ENCODE results near the gene AUH. TPM values are rescaled to one million over a fixed set of nuclear protein-coding genes. Genes with fewer than 3 reads are reported as not detected.

AUH gene
- total RNA-seq, 2 donors from 2014 or later, result 58.0 to 76.1 TPM

DNA sequence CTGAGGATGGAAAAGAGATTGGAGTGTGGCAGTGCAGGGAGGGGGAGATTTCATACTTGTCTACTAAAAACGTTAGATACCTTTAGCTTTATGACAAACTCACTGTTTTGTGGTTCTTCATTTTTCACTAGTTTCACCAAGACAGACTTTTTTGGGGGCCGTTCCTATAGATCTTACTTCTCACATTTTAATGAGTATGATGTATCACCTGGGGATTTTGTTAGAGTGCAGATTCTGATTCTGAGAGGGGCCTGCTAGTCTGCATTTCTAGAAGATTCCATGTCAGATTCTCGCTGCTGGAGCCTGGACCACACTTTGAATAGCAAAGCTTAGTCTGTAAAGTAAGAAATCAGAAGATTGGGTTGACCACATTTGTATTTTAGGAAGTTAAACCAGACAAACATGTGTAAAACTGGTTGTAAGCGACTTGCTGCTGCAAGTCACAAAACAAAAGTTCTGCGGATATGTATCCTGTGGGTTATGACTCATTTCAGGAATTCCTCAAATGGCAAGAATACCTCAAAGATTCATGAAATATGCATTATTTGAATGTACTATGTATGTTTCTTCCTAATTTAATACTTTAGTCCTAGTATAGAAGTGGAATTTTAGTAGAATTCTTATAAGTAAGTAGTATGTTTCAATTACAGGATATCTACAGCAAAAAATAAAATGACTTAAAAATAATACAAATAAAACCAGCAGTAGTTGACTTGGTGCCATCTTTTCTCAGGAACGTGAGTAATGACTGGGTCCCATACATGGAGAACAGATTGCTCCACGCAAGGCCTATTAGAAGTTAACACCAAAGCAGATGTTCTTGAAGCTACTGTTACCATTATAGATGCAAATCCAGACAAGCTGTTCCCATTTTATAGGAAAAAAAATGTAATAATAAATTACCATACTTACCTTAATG is 34.1 kb upstream of the AUH start:
- WGBS, result 57% methylated on average over 7 of the region's 7 CpGs
- H3K27me3 ChIP-seq (replicated peaks; ENCODE audit: insufficient read depth), result no peaks in the 10 kb centered on the region
- no peak for TF ChIP-seq POLR2A (IDR thresholded peaks at IDR 0.05)
- TF ChIP-seq, protein P1, sequence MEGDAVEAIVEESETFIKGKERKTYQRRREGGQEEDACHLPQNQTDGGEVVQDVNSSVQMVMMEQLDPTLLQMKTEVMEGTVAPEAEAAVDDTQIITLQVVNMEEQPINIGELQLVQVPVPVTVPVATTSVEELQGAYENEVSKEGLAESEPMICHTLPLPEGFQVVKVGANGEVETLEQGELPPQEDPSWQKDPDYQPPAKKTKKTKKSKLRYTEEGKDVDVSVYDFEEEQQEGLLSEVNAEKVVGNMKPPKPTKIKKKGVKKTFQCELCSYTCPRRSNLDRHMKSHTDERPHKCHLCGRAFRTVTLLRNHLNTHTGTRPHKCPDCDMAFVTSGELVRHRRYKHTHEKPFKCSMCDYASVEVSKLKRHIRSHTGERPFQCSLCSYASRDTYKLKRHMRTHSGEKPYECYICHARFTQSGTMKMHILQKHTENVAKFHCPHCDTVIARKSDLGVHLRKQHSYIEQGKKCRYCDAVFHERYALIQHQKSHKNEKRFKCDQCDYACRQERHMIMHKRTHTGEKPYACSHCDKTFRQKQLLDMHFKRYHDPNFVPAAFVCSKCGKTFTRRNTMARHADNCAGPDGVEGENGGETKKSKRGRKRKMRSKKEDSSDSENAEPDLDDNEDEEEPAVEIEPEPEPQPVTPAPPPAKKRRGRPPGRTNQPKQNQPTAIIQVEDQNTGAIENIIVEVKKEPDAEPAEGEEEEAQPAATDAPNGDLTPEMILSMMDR (IDR thresholded peaks at IDR 0.05), result no peak
- no peak for TF ChIP-seq POLR2AphosphoS5 (IDR thresholded peaks at IDR 0.05)

DNA sequence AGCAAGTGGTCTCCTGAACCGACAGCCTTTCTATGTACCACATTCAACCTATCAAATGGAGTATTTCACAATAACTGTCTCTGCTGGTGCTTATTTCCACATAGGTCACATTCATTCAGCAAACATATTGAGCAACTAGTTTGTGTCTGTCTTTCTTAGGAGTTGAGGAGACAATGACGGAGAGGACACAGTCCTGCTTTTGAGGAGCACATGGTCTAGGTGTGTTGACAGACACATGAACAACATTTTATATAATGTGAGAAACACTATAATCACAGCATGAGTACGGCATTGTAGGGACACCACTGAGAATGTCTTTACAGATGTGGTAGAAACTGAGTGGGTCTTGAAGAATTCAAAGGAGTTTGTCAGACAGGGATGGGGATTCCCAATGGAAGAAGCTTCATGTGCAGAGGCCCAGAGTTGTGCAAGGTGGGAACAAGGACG is 33.4 kb upstream of the AUH start:
- Histone ChIP-seq H3K27ac (no peak overlapping the region), H3K4me3 (no peak overlapping the region), H3K9me3 (no peaks in the 10 kb centered on the region), H3K27me3 (replicated peaks; ENCODE audit: insufficient read depth) (no peaks in the 10 kb centered on the region), H3K4me1 (replicated peaks) (no peaks in the 10 kb centered on the region), H3K36me3 (no peaks in the 10 kb centered on the region)
- no peak for DNase-seq (ENCODE audit: low spot score)
- WGBS, result 85% methylated on average over 4 of the region's 4 CpGs
- intact Hi-C loops (cut with DNase I), result no loop called here
- TF ChIP-seq POLR2AphosphoS5 (IDR thresholded peaks at IDR 0.05) (no peak), POLR2A (IDR thresholded peaks at IDR 0.05) (no peak)
- TF ChIP-seq, protein P1 (IDR thresholded peaks at IDR 0.05), result no peak

More for the DNA sequence above, 34.1 kb upstream of the AUH start:
- H3K27ac ChIP-seq, result no peak overlapping the region
- no peak overlapping the region for H3K4me3 ChIP-seq
- H3K9me3 ChIP-seq, result no peaks in the 10 kb centered on the region
- no peaks in the 10 kb centered on the region for H3K4me1 ChIP-seq (replicated peaks)
- no peak for DNase-seq (ENCODE audit: low spot score)
- intact Hi-C loops (cut with DNase I), result no loop called here
- no peaks in the 10 kb centered on the region for H3K36me3 ChIP-seq

DNA sequence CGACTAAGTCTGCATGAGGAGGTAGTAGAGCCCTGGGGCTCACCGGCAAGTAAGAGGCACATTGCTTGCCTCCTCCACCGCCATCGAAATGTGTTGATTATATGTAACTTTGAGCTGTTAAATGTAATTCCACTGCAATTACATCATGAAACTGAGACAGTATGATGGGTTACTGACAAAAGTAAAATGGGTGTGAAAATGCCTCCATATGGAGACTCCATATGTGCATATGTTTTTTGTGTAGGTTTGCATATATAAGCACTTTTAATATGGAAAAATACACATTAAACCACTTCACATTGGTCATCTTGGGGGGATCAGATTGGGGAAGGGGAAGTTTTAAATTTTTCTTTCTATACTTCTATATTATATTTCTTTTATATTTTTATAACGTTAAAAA is 32.1 kb upstream of the AUH start:
- Histone ChIP-seq H3K4me1 (replicated peaks) (no peaks in the 10 kb centered on the region), H3K36me3 (no peaks in the 10 kb centered on the region), H3K9me3 (no peaks in the 10 kb centered on the region), H3K4me3 (no peak overlapping the region), H3K27ac (no peak overlapping the region), H3K27me3 (replicated peaks; ENCODE audit: insufficient read depth) (no peaks in the 10 kb centered on the region)
- no peak for TF ChIP-seq POLR2AphosphoS5 (IDR thresholded peaks at IDR 0.05)
- TF ChIP-seq, protein P1 (IDR thresholded peaks at IDR 0.05), result no peak
- 96% methylated on average over 5 of the region's 5 CpGs for WGBS
- no peak for DNase-seq (ENCODE audit: low spot score)
- intact Hi-C loops (cut with DNase I), result no loop called here

DNA sequence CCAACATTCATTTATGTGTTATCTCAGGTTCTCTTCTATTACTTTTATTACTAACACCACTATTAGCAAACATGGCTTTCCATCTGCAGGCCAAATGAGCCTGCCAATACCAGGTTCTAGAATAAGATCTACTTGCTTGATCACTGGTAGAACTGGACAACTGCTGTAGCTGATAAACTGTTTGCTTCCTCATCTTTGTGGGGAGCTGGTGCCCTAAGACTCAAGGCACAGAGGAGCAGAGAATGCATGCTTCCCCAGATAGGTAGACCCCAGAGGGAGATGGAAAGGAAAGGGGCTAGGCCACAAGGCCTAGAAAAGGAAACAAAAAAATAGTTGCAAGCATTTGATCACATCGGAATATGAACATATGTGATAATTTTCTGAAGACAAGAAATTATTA is 30.7 kb upstream of the AUH start:
- Histone ChIP-seq H3K4me1 (replicated peaks) (no peaks in the 10 kb centered on the region), H3K27me3 (replicated peaks; ENCODE audit: insufficient read depth) (no peaks in the 10 kb centered on the region), H3K9me3 (no peaks in the 10 kb centered on the region), H3K4me3 (no peak overlapping the region), H3K27ac (no peak overlapping the region), H3K36me3 (no peaks in the 10 kb centered on the region)
- 88% methylated on average over 1 of the region's 1 CpG for WGBS
- no peak for DNase-seq (ENCODE audit: low spot score)
- intact Hi-C loops (cut with DNase I), result no loop called here
- TF ChIP-seq, protein P1 (IDR thresholded peaks at IDR 0.05), result no peak
- TF ChIP-seq POLR2AphosphoS5 (IDR thresholded peaks at IDR 0.05) (no peak), POLR2A (IDR thresholded peaks at IDR 0.05) (no peak)

DNA sequence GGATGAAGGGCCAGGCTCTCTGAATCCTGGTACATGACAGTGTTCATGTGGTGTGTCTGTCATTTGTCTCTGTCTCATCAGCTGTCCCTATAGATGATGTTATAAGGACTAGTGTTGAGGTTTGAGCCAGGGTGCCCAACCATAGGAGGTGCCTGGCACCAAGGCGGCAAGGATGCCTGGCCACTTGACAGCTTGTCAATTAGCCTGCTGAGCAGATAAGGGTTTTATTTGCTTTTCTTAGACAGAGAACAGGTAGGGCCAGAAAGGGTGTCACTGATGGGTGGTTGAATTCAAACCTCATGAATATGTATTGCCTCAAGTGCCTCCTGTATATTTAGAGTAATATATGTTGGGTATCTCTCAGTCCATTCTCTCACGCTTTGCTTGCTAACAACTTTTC is 30.1 kb upstream of the AUH start:
- Histone ChIP-seq H3K27ac (no peak overlapping the region), H3K4me1 (replicated peaks) (no peaks in the 10 kb centered on the region), H3K9me3 (no peaks in the 10 kb centered on the region), H3K27me3 (replicated peaks; ENCODE audit: insufficient read depth) (no peaks in the 10 kb centered on the region), H3K36me3 (no peaks in the 10 kb centered on the region), H3K4me3 (no peak overlapping the region)
- intact Hi-C loops (cut with DNase I), result no loop called here
- WGBS, result 80% methylated on average over 2 of the region's 2 CpGs
- TF ChIP-seq, protein P1 (IDR thresholded peaks at IDR 0.05), result no peak
- no peak for TF ChIP-seq POLR2AphosphoS5 (IDR thresholded peaks at IDR 0.05)
- TF ChIP-seq POLR2A (IDR thresholded peaks at IDR 0.05), result no peak
- no peak for DNase-seq (ENCODE audit: low spot score)
